ENCODE measurements around the gene SPAG17. TPM values are rescaled to one million over a fixed set of nuclear protein-coding genes. Genes with fewer than 3 reads are reported as not detected.
A peak's percentile ranks its signal among the peaks of the same experiment; 100 is the strongest.

The SPAG17 gene
- total RNA-seq, 1 experiment from 2014 or later, result not detected

GRCh38 chr1:118101515-118101844 lies 83.5 kb downstream of the SPAG17 start:
- Histone ChIP-seq H3K36me3 (ENCODE audit: low read depth, low read length) (no peaks in the 10 kb centered on the region), H3F3A (ENCODE audit: low read length, unreplicated experiment) (no peaks in the 10 kb centered on the region), H3K4me2 (ENCODE audit: low read length) (peak overlapping the region; percentile 75), H2AFZ (ENCODE audit: low read length) (peak overlapping the region; percentile 58), H3K79me2 (ENCODE audit: low read length) (no peaks in the 10 kb centered on the region), H3K9me3 (ENCODE audit: low read length) (no peaks in the 10 kb centered on the region), H3K4me1 (ENCODE audit: insufficient read depth, low read length) (peaks cover 34% of the 10 kb centered on the region), H3K27me3 (ENCODE audit: low read length) (no peaks in the 10 kb centered on the region), H3K4me3 (ENCODE audit: low read length) (peak overlapping the region; percentile 45; the same call in 1 of the 2 replicates), H3K27ac (ENCODE audit: low read length) (peak overlapping the region; percentile 95), H3K9ac (ENCODE audit: low read length) (peak overlapping the region; percentile 77), H4K20me1 (ENCODE audit: low read length) (no peaks in the 10 kb centered on the region), H3K9me2 (replicated peaks; ENCODE audit: low read length) (no peaks in the 10 kb centered on the region)
- peak; percentile 73 for DNase-seq
- TF ChIP-seq EZH2 (IDR thresholded peaks at IDR 0.05; ENCODE audit: low read length, unreplicated experiment), result no peak
- TF ChIP-seq EZH2phosphoT487 (IDR thresholded peaks at IDR 0.05; ENCODE audit: borderline replicate concordance, low read length), result no peak
- TF ChIP-seq CTCF (conservative IDR thresholded peaks at IDR 0.05; ENCODE audit: low read depth, low read length), result no peak
- BruUV-seq (replicated peaks), result no TSS peak
- ChIA-PET CTCF (no interaction called here), POLR2A (ENCODE audit: unreplicated experiment) (no interaction called here)
- peak; percentile 73 for ATAC-seq
- intact Hi-C loops (cut with micrococcal nuclease), result no loop called here

- Histone ChIP-seq H3K9me2 (replicated peaks; ENCODE audit: low read length) (no peaks in the 10 kb centered on the region), H3K9ac (ENCODE audit: low read length) (peak overlapping the region; percentile 77), H3K9me3 (ENCODE audit: low read length) (no peaks in the 10 kb centered on the region), H3K79me2 (ENCODE audit: low read length) (no peaks in the 10 kb centered on the region), H3K27me3 (ENCODE audit: low read length) (no peaks in the 10 kb centered on the region), H3K36me3 (ENCODE audit: low read depth, low read length) (no peaks in the 10 kb centered on the region), H2AFZ (ENCODE audit: low read length) (no peak overlapping the region), H3K4me3 (ENCODE audit: low read length) (no peak overlapping the region), H3K4me1 (ENCODE audit: insufficient read depth, low read length) (peaks cover 34% of the 10 kb centered on the region), H3K4me2 (ENCODE audit: low read length) (peak overlapping the region; percentile 75), H3K27ac (ENCODE audit: low read length) (peak overlapping the region; percentile 95), H3F3A (ENCODE audit: low read length, unreplicated experiment) (no peaks in the 10 kb centered on the region), H4K20me1 (ENCODE audit: low read length) (no peaks in the 10 kb centered on the region)
- ChIA-PET CTCF (no interaction called here), POLR2A (ENCODE audit: unreplicated experiment) (interaction anchor here (0.6 kb wide), 1 partner anchor 86 kb away, joined by 4 read pairs; no protein-coding TSS in a partner anchor)
- TF ChIP-seq EZH2 (IDR thresholded peaks at IDR 0.05; ENCODE audit: low read length, unreplicated experiment) (no peak), EZH2phosphoT487 (IDR thresholded peaks at IDR 0.05; ENCODE audit: borderline replicate concordance, low read length) (no peak), CTCF (conservative IDR thresholded peaks at IDR 0.05; ENCODE audit: low read depth, low read length) (no peak)
- peak; percentile 80 for DNase-seq
- peak; percentile 84 for ATAC-seq
- no TSS peak for BruUV-seq (replicated peaks)
- intact Hi-C loops (cut with micrococcal nuclease), result no loop called here
Measured at GRCh38 chr1:118100686-118101514, 84.1 kb downstream of the SPAG17 start.

- H3K79me2 ChIP-seq (ENCODE audit: low read length), result no peaks in the 10 kb centered on the region
- no peaks in the 10 kb centered on the region for H3K27me3 ChIP-seq (ENCODE audit: low read length)
- no peaks in the 10 kb centered on the region for H3K36me3 ChIP-seq (ENCODE audit: low read depth, low read length)
- POLR2A ChIA-PET (ENCODE audit: unreplicated experiment), result no interaction called here
- H3F3A ChIP-seq (ENCODE audit: low read length, unreplicated experiment), result no peaks in the 10 kb centered on the region
- H3K9ac ChIP-seq (ENCODE audit: low read length), result no peak overlapping the region
- no TSS peak for BruUV-seq (replicated peaks)
- H2AFZ ChIP-seq (ENCODE audit: low read length), result no peak overlapping the region
- ATAC-seq (no peak), DNase-seq (no peak)
- no peaks in the 10 kb centered on the region for H3K9me2 ChIP-seq (replicated peaks; ENCODE audit: low read length)
- H3K4me2 ChIP-seq (ENCODE audit: low read length), result no peak overlapping the region
- CTCF ChIA-PET, result no interaction called here
- no peak overlapping the region for H3K4me3 ChIP-seq (ENCODE audit: low read length)
- H3K4me1 ChIP-seq (ENCODE audit: insufficient read depth, low read length), result peaks cover 34% of the 10 kb centered on the region
- no peaks in the 10 kb centered on the region for H3K9me3 ChIP-seq (ENCODE audit: low read length)
- TF ChIP-seq CTCF (conservative IDR thresholded peaks at IDR 0.05; ENCODE audit: low read depth, low read length) (no peak), EZH2 (IDR thresholded peaks at IDR 0.05; ENCODE audit: low read length, unreplicated experiment) (no peak), EZH2phosphoT487 (IDR thresholded peaks at IDR 0.05; ENCODE audit: borderline replicate concordance, low read length) (no peak)
- H3K27ac ChIP-seq (ENCODE audit: low read length), result no peak overlapping the region
- H4K20me1 ChIP-seq (ENCODE audit: low read length), result no peaks in the 10 kb centered on the region
- intact Hi-C loops (cut with micrococcal nuclease), result no loop called here
Measured at GRCh38 chr1:118099686-118100085, 85.3 kb downstream of the SPAG17 start.
